Superior temporal gyrus (tissue), 1 donor: ENCODE measurements around the gene LSM7.
"Not testable (repeated sequence)": the region's sequence is repeated elsewhere in the genome, so short reads cannot be mapped to it uniquely, and the experiment has no call there.

ENCODE experiments used
- DNase-seq: peaks from one replicate; pipeline ENCODE4 v3.0.0-alpha.2; 2016; ENCODE audit errors: extremely low spot score

Gene LSM7

GRCh38 chr19:2302319-2303210, 25.8 kb downstream of the LSM7 start:
- DNase-seq = no peak

GRCh38 chr19:2300533-2300932, 27.9 kb downstream of the LSM7 start:
- DNase-seq = no peak

GRCh38 chr19:2296141-2296540, 32.2 kb downstream of the LSM7 start:
- DNase-seq = no peak

- peak; percentile 36 for DNase-seq
Measured at GRCh38 chr19:2294687-2295335, 33.6 kb downstream of the LSM7 start.

- DNase-seq = no peak
Measured at GRCh38 chr19:2291185-2291751, 37.1 kb downstream of the LSM7 start.

- no peak for DNase-seq
Measured at GRCh38 chr19:2290441-2291184, 37.8 kb downstream of the LSM7 start.

GRCh38 chr19:2289714-2290435, 38.5 kb downstream of the LSM7 start:
- DNase-seq = no peak

- DNase-seq = no peak
Measured at GRCh38 chr19:2288818-2289713, 39.3 kb downstream of the LSM7 start.

- no peak for DNase-seq
Measured at GRCh38 chr19:2288338-2288817, 40.0 kb downstream of the LSM7 start.

GRCh38 chr19:2287585-2288337, 40.6 kb downstream of the LSM7 start:
- no peak for DNase-seq

- DNase-seq = no peak
Measured at GRCh38 chr19:2286402-2287140, 41.8 kb downstream of the LSM7 start.

- no peak for DNase-seq
Measured at GRCh38 chr19:2283835-2284507, 44.4 kb downstream of the LSM7 start.

GRCh38 chr19:2282862-2283237, 45.5 kb downstream of the LSM7 start:
- no peak for DNase-seq

- no peak for DNase-seq
Measured at GRCh38 chr19:2282062-2282861, 46.1 kb downstream of the LSM7 start, which contains the start of gene PEAK3. Gene PEAK3, minus strand, starts transcription at chr19:2282175. Its CDS starts 1,244 bp downstream, at chr19:2280931.

- not testable (repeated sequence) for DNase-seq
Measured at GRCh38 chr19:2281265-2282061, 46.9 kb downstream of the LSM7 start.

GRCh38 chr19:2280633-2281264, 47.6 kb downstream of the LSM7 start:
- no peak for DNase-seq
